NCI-H1048 (cell line): ENCODE results near the gene HSPA1B.
"Not testable (repeated sequence)": the region's sequence is repeated elsewhere in the genome, so short reads cannot be mapped to it uniquely, and the experiment has no call there.

ENCODE experiments used
- DNase-seq: peaks from one replicate; lab custom pipeline; 2025; lab: John Stamatoyannopoulos, UW

Gene HSPA1B

DNA sequence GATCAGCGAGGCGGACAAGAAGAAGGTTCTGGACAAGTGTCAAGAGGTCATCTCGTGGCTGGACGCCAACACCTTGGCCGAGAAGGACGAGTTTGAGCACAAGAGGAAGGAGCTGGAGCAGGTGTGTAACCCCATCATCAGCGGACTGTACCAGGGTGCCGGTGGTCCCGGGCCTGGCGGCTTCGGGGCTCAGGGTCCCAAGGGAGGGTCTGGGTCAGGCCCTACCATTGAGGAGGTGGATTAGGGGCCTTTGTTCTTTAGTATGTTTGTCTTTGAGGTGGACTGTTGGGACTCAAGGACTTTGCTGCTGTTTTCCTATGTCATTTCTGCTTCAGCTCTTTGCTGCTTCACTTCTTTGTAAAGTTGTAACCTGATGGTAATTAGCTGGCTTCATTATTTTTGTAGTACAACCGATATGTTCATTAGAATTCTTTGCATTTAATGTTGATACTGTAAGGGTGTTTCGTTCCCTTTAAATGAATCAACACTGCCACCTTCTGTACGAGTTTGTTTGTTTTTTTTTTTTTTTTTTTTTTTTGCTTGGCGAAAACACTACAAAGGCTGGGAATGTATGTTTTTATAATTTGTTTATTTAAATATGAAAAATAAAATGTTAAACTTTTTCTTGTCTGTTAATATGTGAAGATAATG is 2.2 kb downstream of the HSPA1B start:
- DNase-seq = no peak

DNA sequence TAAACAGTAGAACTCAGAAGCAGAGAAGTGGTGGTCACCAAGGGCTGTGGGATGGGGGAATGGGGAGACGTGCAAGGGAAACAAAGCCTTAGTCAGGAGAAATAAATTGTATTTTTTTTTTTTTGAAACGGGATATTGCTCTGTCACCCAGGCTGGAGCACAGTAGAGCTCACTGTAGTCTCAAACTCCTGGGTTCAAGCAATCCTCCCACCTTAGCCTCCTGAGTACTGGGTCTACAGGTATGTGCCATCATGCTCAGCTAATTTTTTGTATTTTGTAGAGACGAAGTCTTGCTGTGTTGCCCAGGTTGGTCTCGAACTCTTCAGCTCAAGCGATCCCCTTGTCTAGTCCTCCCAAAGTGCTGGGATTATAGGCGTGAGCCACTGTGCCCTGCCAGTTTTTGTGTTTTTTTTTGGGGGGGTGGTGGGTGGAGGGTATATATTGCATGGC is 3.4 kb downstream of the HSPA1B start:
- DNase-seq = no peak

DNA sequence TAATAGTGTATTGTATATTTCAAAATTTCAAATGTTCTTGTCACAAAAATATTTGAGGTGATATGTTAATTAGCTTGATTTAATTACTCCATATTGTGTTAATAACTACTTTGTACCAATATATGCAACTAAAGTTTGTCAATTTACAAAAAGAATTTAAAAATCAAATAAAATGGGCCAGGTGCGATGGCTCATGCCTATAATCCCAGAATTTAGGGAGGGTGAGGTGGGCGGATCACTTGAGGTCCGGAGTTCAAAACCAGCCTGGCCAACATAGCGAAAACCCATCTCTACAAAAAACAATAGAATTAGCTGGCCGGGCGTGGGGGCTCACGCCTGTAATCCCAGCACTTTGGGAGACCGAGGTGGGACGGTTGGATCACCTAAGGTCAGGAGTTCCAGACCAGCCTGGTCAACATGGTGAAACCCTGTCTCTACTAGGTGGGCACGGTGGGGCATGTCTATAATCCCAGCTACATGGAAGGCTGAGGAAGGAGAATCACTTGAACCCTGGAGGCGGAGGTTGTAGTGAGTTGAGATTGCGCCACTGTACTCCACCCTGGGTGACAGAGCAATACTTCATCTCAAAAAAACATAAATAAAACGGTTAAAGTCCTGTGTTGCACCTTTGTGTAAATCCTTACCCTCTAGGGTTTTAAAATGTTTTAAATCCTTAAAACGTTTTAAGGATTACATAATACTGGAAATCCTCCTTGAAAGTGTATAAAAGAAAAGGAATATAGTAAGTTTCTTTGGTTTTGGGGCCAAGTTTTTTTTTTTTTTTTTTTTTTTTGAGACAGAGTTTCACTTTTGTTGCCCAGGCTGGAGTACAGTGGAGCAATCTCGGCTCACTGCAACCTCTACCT is 4.0 kb downstream of the HSPA1B start:
- DNase-seq = no peak

- DNase-seq = peak; percentile 68
These were observed 7.1 kb downstream of the HSPA1B start for GRCh38 chr6:31834367-31835250.

DNA sequence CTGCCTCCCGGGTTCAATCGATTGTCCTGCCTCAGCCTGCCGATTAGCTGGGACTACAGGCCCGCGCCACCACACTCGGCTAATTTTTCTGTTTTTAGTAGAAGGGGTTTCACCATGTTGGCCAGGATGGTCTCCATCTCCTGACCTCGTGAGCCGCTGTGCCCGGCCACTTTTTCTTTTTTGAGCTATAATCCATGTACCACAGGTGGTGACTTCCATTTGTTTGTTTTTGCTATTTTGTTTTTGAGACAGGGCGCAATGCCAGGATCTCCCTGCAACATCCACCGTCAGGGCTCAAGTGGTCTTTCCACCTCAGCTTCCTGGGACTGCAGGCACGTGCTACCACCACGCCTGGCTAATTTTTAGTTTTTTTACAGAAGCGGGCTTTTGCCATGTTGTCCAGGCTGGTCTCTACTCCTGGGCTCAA is 8.5 kb downstream of the HSPA1B start:
- no peak for DNase-seq

GRCh38 chr6:31836474-31837368 is 9.2 kb downstream of the HSPA1B start:
- no peak for DNase-seq

- no peak for DNase-seq
These were observed 10.0 kb downstream of the HSPA1B start for GRCh38 chr6:31837369-31838113.

DNA sequence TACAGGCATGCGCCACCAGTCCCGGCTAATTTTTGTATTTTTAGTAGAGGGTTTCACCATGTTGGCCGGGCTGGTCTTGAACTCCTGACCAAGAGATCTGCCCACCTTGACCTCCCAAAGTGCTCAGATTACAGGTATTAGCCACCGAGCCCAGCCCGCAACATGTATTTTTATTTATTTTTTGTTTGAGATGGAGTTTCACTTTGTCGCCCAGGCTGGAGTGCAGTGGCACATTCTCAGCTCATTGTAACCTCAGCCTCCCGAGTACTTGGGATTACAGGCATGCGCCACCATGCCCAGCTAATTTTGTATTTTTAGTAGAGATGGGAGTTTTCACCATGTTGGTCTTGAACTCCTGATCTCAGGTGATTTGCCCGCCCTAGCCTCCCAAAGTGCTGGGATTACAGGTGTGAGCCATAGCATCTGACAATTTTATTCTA is 10.6 kb downstream of the HSPA1B start:
- DNase-seq = not testable (repeated sequence)

DNA sequence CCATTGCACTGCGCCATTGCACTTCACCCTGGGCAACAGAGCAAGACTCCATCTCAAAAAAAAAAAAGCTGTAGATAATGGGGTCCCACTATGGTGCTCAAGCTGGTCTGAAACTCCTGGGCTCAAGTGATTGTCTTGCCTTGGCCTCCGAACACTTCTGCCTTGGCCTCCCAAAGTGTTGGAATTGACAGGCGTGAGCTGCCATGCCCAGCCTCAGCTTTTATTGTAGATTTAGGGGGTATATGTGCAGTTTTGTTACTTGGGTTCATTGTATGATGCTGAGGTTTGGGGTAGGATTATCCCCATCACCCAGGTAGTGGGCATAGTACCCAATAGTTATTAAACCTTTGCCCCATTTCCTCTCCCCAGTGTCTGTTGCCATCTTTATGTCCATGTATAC is 11.4 kb downstream of the HSPA1B start:
- DNase-seq = no peak

DNA sequence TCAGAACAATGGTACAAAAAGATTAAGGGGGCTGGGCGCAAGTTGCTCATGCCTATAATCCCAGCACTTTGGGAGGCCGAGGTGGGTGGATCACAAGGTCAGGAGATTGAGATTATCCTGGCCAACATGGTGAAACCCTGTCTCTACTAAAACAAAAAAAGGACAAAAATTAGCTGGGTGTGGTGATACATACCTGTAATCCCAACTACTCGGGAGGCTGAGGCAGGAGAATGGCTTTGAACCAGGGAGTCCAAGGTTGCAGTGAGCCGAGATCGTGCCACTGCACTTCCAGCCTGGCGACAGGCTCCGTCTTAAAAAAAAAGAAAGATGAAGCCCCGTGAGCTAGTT is 12.2 kb downstream of the HSPA1B start:
- not testable (repeated sequence) for DNase-seq

GRCh38 chr6:31842053-31842452 is 14.5 kb downstream of the HSPA1B start:
- DNase-seq = no peak

- no peak for DNase-seq
These were observed 17.0 kb downstream of the HSPA1B start for GRCh38 chr6:31844507-31844906.

DNA sequence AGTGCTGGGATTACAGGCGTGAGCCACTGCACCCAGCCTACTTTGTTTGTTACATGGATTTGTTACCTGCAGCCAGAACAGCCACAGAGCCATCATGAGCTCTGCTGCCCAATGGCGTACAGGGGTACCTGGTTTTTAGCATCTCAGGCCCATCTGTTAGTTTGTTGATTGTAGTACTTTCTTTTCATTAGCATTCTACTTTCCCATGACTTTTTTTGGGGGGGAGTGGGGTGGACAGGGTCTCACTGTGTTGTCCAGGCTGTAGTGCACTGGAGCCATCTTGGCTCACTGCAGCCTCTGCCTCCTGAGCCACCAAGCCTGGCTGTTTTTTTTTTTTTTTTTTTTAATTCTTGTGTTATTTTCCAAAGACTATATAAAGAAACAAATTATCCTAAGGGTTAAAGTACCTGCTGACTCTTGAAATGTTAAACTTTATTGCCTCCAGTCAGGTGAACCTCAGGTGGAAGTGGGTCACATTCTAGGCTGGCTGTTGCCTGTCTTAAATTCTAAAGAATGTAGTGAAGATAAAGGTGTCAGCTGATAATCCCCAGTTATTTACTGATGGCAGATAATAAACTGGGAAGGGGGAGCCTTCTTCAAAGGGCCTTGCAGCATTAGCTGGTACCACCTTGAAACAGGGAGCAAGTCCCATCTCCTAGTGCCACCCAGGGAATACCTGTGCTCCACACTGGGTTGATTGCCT is 19.9 kb downstream of the HSPA1B start:
- no peak for DNase-seq

- no peak for DNase-seq
These were observed 23.4 kb downstream of the HSPA1B start for GRCh38 chr6:31850765-31851484.

DNA sequence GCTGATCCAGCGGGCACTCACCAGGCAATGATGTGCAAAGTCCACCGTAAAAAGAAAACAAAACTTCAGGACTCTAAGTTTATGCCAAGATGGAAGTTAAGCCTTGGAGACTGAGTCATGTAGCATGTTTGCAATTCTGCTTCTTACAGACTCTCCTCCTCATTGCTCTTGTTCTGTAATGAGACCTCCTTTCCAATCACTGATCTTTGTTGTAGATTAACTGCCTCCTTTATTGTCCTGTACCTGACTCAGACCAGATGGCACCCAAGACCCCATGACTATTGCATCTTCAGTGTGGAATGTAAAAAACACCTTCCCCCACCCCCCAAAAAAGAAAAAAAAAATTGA is 23.9 kb downstream of the HSPA1B start:
- no peak for DNase-seq

DNA sequence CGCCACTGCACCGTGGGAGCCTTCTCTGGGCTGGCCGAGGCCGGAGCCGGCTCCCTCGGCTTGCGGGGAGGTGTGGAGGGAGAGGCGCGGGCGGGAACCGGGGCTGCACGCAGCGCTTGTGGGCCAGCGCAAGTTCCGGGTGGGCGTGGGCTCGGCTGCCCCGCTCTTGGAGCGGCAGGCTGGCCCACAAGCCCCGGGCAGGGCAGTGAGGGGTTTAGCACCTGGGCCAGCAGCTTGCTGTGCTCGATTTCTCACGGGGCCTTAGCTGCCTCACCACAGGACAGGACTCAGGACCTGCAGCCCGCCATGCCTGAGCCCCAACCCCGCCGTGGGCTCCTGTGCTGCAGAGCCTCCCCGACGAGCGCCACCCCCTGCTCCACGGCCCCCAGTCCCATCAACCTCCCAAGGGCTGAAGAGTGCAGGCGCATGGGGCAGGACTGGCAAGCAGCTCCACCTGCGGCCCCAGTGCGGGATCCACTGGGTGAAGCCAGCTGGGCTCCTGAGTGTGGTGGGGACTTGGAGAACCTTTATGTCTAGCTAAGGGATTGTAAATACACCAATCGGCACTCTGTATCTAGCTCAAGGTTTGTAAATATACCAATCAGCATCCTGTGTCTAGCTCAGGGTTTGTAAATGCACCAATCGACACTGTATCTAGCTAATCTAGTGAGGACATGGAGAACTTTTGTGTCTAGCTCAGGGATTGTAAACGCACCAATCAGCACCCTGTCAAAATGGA is 24.6 kb downstream of the HSPA1B start:
- not testable (repeated sequence) for DNase-seq

DNA sequence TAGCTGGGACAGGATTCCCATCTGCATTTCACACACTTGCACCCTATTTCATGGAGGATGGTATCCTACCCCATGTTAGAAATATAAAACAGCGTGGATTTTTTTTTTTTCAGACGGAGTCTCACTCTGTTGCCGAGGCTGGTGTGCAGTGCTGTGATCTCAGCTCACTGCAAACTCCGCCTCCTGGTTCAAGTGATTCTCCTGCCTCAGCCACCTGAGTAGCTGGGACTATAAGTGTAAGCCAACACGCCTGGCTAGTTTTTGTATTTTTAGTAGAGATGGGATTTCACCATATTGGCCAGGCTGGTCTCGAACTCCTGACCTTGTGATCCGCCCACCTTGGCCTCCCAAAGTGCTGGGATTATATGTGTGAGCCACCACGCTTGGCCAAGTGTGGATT is 30.2 kb downstream of the HSPA1B start:
- not testable (repeated sequence) for DNase-seq

DNA sequence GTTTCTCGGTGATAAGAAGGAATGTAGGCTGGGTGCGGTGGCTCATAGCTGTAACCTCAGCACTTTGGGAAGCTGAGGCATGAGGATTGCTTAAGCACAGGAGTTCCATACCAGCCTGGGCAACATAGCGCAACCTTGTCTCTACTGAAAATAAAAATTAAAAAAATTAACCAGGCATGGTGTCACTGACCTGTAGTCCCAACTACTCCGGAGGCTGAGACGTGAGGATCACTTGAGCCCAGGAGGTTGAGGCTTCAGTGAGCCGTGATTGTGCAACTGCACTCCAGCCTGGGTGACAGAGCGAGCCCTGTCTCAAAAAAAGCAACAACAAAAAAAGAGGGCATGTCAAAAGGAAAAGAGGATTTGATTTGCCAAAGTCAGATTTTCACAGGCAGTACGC is 31.2 kb downstream of the HSPA1B start:
- DNase-seq = no peak

DNA sequence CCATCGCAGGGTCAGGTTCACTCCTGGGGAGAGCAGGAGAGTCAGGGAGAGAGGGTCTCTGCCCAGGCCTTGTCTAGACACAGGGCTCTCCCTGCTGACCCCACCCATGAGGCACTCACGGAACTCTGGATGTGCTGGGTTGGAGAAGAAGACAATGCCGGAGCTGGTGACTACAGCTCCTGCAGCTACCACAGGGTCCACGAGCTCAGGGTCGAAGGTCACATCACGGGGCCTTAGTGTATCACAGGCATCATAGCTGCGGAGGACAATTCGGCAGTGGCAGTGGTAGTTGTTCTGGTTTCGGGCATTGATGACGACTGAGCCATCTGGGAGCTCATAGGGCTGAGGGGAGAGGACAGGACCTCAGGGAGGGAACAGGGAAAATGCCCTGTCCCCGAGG is 32.4 kb downstream of the HSPA1B start:
- no peak for DNase-seq
